CD4-positive, CD25-positive, alpha-beta regulatory T cell (primary cell): Measurements from ENCODE around the gene TRIM38. TPM values are rescaled to one million over a fixed set of nuclear protein-coding genes. Genes with fewer than 3 reads are reported as not detected.

ENCODE experiments used
- ATAC-seq, 2 donors: fragments of 150-1000 bp; cut with Tn5 transposase; one replicate each; pipeline ENCODE4 v1.10.0; 2021; ENCODE audit warnings: low read depth in 2 of 2, moderate number of reproducible peaks in 2 of 2, moderate library complexity in 1 of 2
- DNase-seq, 3 donors: peaks; one replicate each; pipeline versions ENCODE4 v3.0.0 to v3.0.0-alpha.2; 2012 to 2022; ENCODE audit warnings: mixed read lengths in 1 of 3
- H3K27ac ChIP-seq: one replicate; pipeline ENCODE4 v1.7.0; 2013; ENCODE audit warnings: mild to moderate bottlenecking, low read length; ENCODE audit not compliant: insufficient read depth, poor library complexity, severe bottlenecking
- H3K27me3 ChIP-seq: one replicate; pipeline ENCODE4 v1.7.0; 2013; ENCODE audit warnings: low read length; ENCODE audit not compliant: control insufficient read depth, insufficient read depth
- H3K36me3 ChIP-seq: one replicate; pipeline ENCODE4 v1.7.0; 2013; ENCODE audit warnings: mild to moderate bottlenecking, low read length, moderate library complexity; ENCODE audit not compliant: control insufficient read depth, insufficient read depth
- H3K4me1 ChIP-seq: 2 replicates; pipeline ENCODE4 v1.7.0; 2013; ENCODE audit warnings: mild to moderate bottlenecking, low read length; ENCODE audit not compliant: insufficient read depth, control insufficient read depth, poor library complexity, severe bottlenecking
- H3K4me3 ChIP-seq: one replicate; pipeline ENCODE4 v1.7.0; 2013; ENCODE audit warnings: low read depth, mild to moderate bottlenecking, low read length, moderate library complexity
- H3K9me3 ChIP-seq, 2 experiments: 1 replicate in 1 of 2; 2 replicates in 1 of 2; pipeline ENCODE4 v1.7.0; 2013; ENCODE audit warnings: low read length in 2 of 2, mild to moderate bottlenecking in 1 of 2, moderate library complexity in 1 of 2; ENCODE audit not compliant: control insufficient read depth in 2 of 2
- H3K27ac Mint-ChIP-seq, 3 donors: one replicate each; pipeline ENCODE4 v1.8.0; 2020 to 2022; ENCODE audit warnings: mild to moderate bottlenecking in 3 of 3, mixed read lengths in 3 of 3, moderate library complexity in 2 of 3
- H3K27me3 Mint-ChIP-seq: one replicate; pipeline ENCODE4 v1.8.0; 2022; ENCODE audit warnings: mild to moderate bottlenecking, mixed read lengths
- H3K36me3 Mint-ChIP-seq: one replicate; pipeline ENCODE4 v1.8.0; 2020; ENCODE audit warnings: mixed read lengths
- H3K4me1 Mint-ChIP-seq, 4 donors: one replicate each; pipeline ENCODE4 v1.8.0; 2020 to 2022; ENCODE audit warnings: mixed read lengths in 4 of 4, mild to moderate bottlenecking in 1 of 4
- H3K4me3 Mint-ChIP-seq, 4 donors: one replicate each; pipeline ENCODE4 v1.8.0; 2020 to 2022; ENCODE audit warnings: mild to moderate bottlenecking in 4 of 4, mixed read lengths in 4 of 4, moderate library complexity in 3 of 4
- H3K9me3 Mint-ChIP-seq, 7 donors: one replicate each; pipeline ENCODE4 v1.8.0; 2020 to 2022; ENCODE audit warnings: mixed read lengths in 7 of 7, mild to moderate bottlenecking in 3 of 7, moderate library complexity in 2 of 7
- polyA plus RNA-seq, 4 donors: library from polyadenylated mRNA; unstranded; fragments of 300-500 nt; fragmentation: Illumina TruSeq; gene quantifications; one replicate each; pipeline ENCODE4 v1.2.3, GENCODE V29; 2021
- total RNA-seq: library from RNA; stranded (reverse); gene quantifications from one replicate; pipeline ENCODE4 v1.2.3, GENCODE V29; 2022

TRIM38 gene
- total and polyA plus RNA-seq, 5 donors from 2014 or later: 6.6 to 22.9 (median 8.9) TPM

DNA sequence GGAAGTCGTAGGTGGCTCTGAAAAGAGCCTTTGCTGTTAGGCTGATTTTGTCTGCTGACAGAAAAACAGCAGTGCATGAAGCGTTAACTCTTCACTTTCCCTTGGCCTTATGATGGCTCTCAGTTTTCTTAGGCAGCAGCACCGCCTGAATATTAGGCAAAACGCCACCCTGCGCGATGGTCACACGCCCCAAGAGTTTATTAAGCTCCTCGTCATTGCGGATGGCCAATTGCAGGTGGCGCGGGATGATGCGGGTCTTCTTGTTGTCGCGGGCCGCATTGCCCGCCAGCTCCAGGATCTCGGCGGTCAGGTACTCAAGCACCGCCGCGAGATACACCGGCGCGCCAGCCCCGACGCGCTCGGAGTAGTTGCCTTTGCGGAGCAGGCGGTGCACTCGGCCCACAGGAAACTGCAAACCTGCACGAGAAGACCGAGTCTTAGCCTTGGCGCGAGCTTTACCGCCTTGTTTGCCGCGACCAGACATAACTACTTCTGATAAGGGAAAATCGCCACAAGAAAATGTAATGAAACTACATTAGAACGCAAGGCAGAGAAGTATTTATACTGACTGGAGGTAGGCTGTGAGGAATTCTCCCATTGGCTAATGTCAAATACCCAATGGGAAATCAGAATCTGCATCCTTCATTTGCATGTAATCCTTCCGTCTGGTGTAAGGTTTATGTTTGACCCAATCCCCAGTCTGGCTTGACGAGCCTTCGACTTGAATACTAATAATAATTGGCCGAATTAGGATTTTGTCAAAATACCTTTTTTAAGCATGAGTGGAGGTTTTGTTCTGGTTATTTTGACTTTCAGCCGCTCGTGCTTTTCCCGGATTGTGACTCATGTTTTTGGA, 70.7 kb downstream of the TRIM38 start:
- DNase-seq (peak; percentile 48 to 96 (median 86)), ATAC-seq (peak; percentile 73 to 76)
- no peaks in the 10 kb centered on the region for H3K36me3 Mint-ChIP-seq
- peak overlapping the region; percentile 95 to 99 (median 98) for H3K27ac Mint-ChIP-seq
- Histone ChIP-seq H3K9me3 (no peaks in the 10 kb centered on the region), H3K36me3 (no peaks in the 10 kb centered on the region), H3K27me3 (no peaks in the 10 kb centered on the region), H3K4me1 (peaks cover 28% of the 10 kb centered on the region), H3K4me3 (peak overlapping the region; percentile 93), H3K27ac (peak overlapping the region; percentile 85)
- H3K27me3 Mint-ChIP-seq: no peaks in the 10 kb centered on the region
- H3K4me1 Mint-ChIP-seq: peaks cover 13 to 42% (median 26%) of the 10 kb centered on the region in 4 donors
- H3K4me3 Mint-ChIP-seq: peak overlapping the region; percentile 94 to 98 (median 97)
- no peaks in the 10 kb centered on the region for H3K9me3 Mint-ChIP-seq

DNA sequence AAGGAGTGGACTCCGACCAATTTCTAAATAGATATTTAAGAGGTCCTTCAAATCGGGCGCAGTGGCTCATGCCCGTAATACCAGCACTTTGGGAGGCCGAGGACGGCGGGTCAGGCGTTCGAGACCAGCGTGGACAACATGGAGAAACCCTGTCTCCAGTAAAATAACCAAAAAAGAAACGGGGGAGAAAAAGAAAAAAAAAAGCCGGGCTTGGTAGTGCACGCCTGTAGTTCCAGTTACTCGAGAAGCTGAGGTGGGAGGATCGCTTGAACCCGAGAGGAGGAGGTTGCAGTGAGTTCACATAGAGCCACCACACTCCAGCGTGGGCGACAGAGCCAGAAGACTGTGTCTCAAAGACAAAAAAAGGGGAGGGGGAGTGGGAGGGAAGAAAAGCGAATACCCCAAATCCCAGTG, 71.3 kb downstream of the TRIM38 start:
- no peaks in the 10 kb centered on the region for H3K9me3 Mint-ChIP-seq
- no peaks in the 10 kb centered on the region for H3K36me3 Mint-ChIP-seq
- DNase-seq: peak in 1 of 3 donors; percentile 76
- peaks cover 13 to 42% (median 24%) of the 10 kb centered on the region in 4 donors for H3K4me1 Mint-ChIP-seq
- Histone ChIP-seq H3K27me3 (no peaks in the 10 kb centered on the region), H3K9me3 (no peaks in the 10 kb centered on the region), H3K36me3 (no peaks in the 10 kb centered on the region), H3K27ac (peak overlapping the region; percentile 85), H3K4me1 (peaks cover 28% of the 10 kb centered on the region), H3K4me3 (peak overlapping the region; percentile 93)
- ATAC-seq: no peak
- peak overlapping the region; percentile 94 to 98 (median 97) for H3K4me3 Mint-ChIP-seq
- peak overlapping the region; percentile 95 to 99 (median 98) for H3K27ac Mint-ChIP-seq
- H3K27me3 Mint-ChIP-seq: no peaks in the 10 kb centered on the region

DNA sequence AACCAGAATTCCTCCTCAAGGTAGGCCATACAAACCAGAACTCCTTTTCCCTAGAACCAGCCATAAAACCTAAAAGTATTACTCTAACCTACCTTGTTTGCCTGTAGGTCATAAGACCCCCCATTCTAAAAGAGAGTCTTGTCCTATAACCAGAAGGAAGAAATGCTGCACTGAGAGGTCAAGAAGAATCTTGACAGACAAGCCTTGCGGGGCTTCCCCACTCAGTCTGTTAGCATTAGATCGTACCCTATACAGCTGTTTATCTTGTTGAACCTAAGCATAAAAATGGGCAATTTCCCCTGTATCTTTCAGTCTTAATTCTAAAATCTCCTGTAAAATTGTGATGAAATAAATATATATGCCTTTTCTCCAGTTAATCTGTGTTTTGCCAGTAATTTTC, 72.3 kb downstream of the TRIM38 start:
- H3K27me3 Mint-ChIP-seq: no peaks in the 10 kb centered on the region
- no peaks in the 10 kb centered on the region for H3K36me3 ChIP-seq
- ATAC-seq: no peak
- H3K4me1 Mint-ChIP-seq: peaks cover 13 to 42% (median 24%) of the 10 kb centered on the region in 4 donors
- peaks cover 28% of the 10 kb centered on the region for H3K4me1 ChIP-seq
- no peaks in the 10 kb centered on the region for H3K27me3 ChIP-seq
- no peak overlapping the region for H3K27ac Mint-ChIP-seq
- H3K4me3 ChIP-seq: peak overlapping the region; percentile 5
- H3K4me3 Mint-ChIP-seq: peak overlapping the region; percentile 29 to 96 (median 44)
- no peak for DNase-seq
- no peak overlapping the region for H3K27ac ChIP-seq
- no peaks in the 10 kb centered on the region for H3K36me3 Mint-ChIP-seq
- H3K9me3 Mint-ChIP-seq: no peaks in the 10 kb centered on the region
- H3K9me3 ChIP-seq: no peaks in the 10 kb centered on the region

Other genes with a start within 250 kb of the TRIM38 start
- not detected for gene SLC17A4, start 208.1 kb upstream of the TRIM38 start, total RNA-seq
- gene SLC17A4, start 208.1 kb upstream of the TRIM38 start, polyA plus RNA-seq: not detected
- not detected for gene SLC17A1, start 130.8 kb upstream of the TRIM38 start, total RNA-seq
- not detected for gene SLC17A1, start 130.8 kb upstream of the TRIM38 start, polyA plus RNA-seq
- gene SLC17A3, start 88.6 kb upstream of the TRIM38 start, total RNA-seq: not detected
- under 1 TPM in 1 of 4 donors, not detected in 3; 0.31 TPM for gene SLC17A3, start 88.6 kb upstream of the TRIM38 start, polyA plus RNA-seq
- not detected for gene SLC17A2, start 32.1 kb upstream of the TRIM38 start, total RNA-seq
- not detected for gene SLC17A2, start 32.1 kb upstream of the TRIM38 start, polyA plus RNA-seq
- gene HFE, start 124.6 kb downstream of the TRIM38 start, total RNA-seq: 2.6 TPM
- gene HFE, start 124.6 kb downstream of the TRIM38 start, polyA plus RNA-seq: 1 to 10 TPM; 1.2 to 2.5 (median 2.4) TPM